Prostate gland (tissue), 2 donors: ENCODE results near the gene CDH16. TPM values are rescaled to one million over a fixed set of nuclear protein-coding genes. Genes with fewer than 3 reads are reported as not detected.
"Not testable (repeated sequence)": the region's sequence is repeated elsewhere in the genome, so short reads cannot be mapped to it uniquely, and the experiment has no call there.

Experiments used
- DNase-seq: peaks from one replicate; pipeline ENCODE4 v3.0.0-alpha.2; 2019; ENCODE audit warnings: low spot score
- H3K27ac ChIP-seq, 2 donors: fragments of 200-600 bp; sonication (generic); 2 replicates each; pipeline ENCODE4 v1.5.1; 2017 to 2019
- H3K27me3 ChIP-seq: fragments of 200-600 bp; sonication (generic); replicated peaks from 2 replicates; pipeline ENCODE4 v1.5.1; 2019; ENCODE audit not compliant: insufficient read depth
- H3K36me3 ChIP-seq, 2 donors: fragments of 200-600 bp; sonication (generic); 1 replicate in 1 of 2; 2 replicates in 1 of 2; pipeline versions ENCODE4 v1.5.1 to v1.8.1; 2017 to 2019
- H3K4me1 ChIP-seq: fragments of 200-600 bp; sonication (generic); replicated peaks from 2 replicates; pipeline ENCODE4 v1.5.1; 2019
- H3K4me3 ChIP-seq, 2 donors: fragments of 200-600 bp; sonication (generic); 2 replicates each; pipeline ENCODE4 v1.5.1; 2017 to 2019
- H3K9me3 ChIP-seq: fragments of 200-600 bp; sonication (generic); 2 replicates; pipeline ENCODE4 v1.5.1; 2017
- POLR2A ChIP-seq: fragments of 450-650 bp; IDR thresholded peaks from one replicate; pipeline ENCODE4 v1.6.1; 2016; ENCODE audit warnings: antibody characterized with exemption, mild to moderate bottlenecking
- POLR2AphosphoS5 ChIP-seq: sonication (generic); formaldehyde crosslinking; IDR thresholded peaks from one replicate; pipeline ENCODE4 v1.6.1; 2017; ENCODE audit warnings: antibody characterized with exemption
- WGBS: methylation state at CpG from one replicate; pipeline ENCODE4 v1.1.5; 2018; 5-methylcytosine and 5-hydroxymethylcytosine counted together
- intact Hi-C: fragments of 100-400 bp; cut with DNase I; formaldehyde crosslinking; loops from one replicate; pipeline ENCODE4 v1.14.2; 2022
- total RNA-seq, 2 donors: library from RNA; depleted of rRNA; stranded (reverse); fragments of >200 nt; gene quantifications; one replicate each; pipeline ENCODE4 v1.1.0, GENCODE V29; 2016
- TF ChIP-seq, protein P1 (sequence below), 4 experiments: fragments of 200-600 bp in 2 of 4; fragments of 450-650 bp in 2 of 4; sonication (generic) in 2 of 4; IDR thresholded peaks; 1 replicate in 3 of 4; 2 replicates in 1 of 4; pipeline ENCODE4 v1.5.1; 2016 to 2019; ENCODE audit warnings: antibody characterized with exemption in 4 of 4, mild to moderate bottlenecking in 2 of 4, moderate library complexity in 2 of 4

CDH16 gene
- total RNA-seq, 2 donors from 2014 or later, result not detected

DNA sequence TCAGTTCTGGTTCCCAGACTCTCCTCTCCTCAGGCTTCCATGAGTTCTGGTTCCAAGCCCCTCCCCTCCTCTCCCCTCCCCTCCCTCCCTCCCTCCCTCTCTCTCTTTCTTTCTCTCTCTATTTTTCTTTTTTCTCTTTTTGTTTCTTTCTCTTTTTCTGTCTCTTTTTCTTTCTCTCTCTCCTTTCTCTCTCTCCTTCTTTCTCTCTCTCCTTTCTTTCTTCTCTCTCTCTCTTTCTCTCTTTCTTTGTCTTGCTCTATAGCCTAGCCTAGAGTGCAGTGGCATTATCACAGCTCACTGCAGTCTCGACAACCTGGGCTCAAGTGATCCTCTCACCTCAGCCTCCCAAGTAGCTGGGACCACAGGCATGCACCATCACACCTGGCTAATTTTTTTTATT is 41.6 kb upstream of the CDH16 start:
- no peak for DNase-seq
- H3K9me3 ChIP-seq, result no peaks in the 10 kb centered on the region
- no peaks in the 10 kb centered on the region for H3K4me1 ChIP-seq
- intact Hi-C loops, result no loop called here
- no peak overlapping the region for H3K27ac ChIP-seq
- no peaks in the 10 kb centered on the region for H3K27me3 ChIP-seq
- 87% methylated on average over 1 of the region's 1 CpG for WGBS
- TF ChIP-seq POLR2AphosphoS5 (no peak), POLR2A (no peak)
- TF ChIP-seq, protein P1, sequence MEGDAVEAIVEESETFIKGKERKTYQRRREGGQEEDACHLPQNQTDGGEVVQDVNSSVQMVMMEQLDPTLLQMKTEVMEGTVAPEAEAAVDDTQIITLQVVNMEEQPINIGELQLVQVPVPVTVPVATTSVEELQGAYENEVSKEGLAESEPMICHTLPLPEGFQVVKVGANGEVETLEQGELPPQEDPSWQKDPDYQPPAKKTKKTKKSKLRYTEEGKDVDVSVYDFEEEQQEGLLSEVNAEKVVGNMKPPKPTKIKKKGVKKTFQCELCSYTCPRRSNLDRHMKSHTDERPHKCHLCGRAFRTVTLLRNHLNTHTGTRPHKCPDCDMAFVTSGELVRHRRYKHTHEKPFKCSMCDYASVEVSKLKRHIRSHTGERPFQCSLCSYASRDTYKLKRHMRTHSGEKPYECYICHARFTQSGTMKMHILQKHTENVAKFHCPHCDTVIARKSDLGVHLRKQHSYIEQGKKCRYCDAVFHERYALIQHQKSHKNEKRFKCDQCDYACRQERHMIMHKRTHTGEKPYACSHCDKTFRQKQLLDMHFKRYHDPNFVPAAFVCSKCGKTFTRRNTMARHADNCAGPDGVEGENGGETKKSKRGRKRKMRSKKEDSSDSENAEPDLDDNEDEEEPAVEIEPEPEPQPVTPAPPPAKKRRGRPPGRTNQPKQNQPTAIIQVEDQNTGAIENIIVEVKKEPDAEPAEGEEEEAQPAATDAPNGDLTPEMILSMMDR (IDR thresholded peaks at IDR 0.05), result no peak
- H3K36me3 ChIP-seq, result no peaks in the 10 kb centered on the region
- no peak overlapping the region for H3K4me3 ChIP-seq

DNA sequence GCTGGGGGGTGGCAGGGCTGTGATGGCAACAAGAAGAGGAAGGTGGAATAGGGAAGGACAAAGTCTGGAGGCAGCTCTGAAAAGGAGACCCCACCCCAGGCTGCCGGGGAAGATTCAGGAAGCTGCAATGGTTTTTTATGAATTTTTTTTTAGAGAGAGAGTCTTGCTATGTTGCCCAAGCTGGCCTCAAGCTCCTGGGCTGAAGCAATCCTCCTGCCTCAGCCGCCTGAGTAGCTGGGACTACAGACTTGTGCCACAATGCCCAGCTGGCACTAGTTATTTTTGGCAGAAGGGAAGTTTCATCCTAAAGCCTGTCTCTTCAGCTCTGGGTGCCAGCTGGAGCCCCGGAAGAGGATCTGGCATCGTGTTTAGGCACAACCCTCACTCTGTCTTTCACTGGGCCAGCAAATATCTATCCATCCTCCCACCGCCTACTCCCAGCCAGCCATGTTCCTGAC is 41.0 kb upstream of the CDH16 start:
- 40% methylated on average over 5 of the region's 5 CpGs for WGBS
- intact Hi-C loops, result no loop called here
- TF ChIP-seq POLR2A, result no peak
- TF ChIP-seq, protein P1 (IDR thresholded peaks at IDR 0.05), result no peak
- TF ChIP-seq POLR2AphosphoS5, result no peak

DNA sequence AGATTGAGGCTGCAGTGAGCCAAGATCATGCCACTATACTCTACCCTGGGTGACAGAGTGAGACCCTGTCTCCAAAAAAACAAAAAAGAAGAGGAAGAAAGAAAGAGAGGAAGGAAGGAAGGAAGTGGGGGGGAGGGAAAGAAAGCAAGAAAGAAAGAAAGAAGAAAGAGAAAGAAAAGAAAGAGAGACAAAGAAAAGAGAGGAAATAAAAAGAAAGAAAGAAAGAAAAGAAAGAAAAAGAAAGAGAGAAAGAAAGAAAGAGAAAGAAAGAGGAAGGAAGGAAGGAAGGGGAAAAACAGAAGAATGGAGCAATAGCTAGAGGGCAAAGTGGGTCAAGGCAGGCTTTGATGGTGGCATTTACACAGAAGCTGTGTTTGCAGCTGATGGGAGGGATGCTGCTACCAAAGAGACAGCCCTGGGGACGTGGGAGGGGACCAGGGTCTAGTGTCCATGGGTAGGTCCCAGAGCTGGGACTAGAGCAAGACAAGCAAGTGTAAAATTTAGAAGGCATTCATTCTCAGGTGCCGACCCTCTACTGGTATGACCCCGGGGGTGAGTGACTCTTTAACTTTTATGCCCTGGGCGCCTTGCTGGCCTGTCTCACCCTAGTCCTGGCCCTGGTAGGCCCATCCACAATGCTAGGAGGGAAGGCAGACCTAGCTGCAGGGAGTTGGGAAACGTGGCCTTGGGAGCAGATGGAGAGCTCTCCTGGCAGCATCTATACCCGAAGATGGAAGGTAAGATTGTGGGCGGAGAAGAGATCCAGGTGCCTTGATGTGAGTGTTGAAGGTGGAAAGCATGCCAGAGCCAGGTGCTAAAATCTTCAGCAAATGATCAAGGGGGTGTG is 40.4 kb upstream of the CDH16 start:
- H3K36me3 ChIP-seq, result no peaks in the 10 kb centered on the region
- no peak for DNase-seq
- no peaks in the 10 kb centered on the region for H3K9me3 ChIP-seq
- H3K27ac ChIP-seq, result no peak overlapping the region
- WGBS, result 77% methylated on average over 7 of the region's 7 CpGs
- no peaks in the 10 kb centered on the region for H3K4me1 ChIP-seq
- intact Hi-C loops, result no loop called here
- H3K4me3 ChIP-seq, result no peak overlapping the region
- no peak for TF ChIP-seq POLR2A
- TF ChIP-seq, protein P1 (IDR thresholded peaks at IDR 0.05), result no peak
- TF ChIP-seq POLR2AphosphoS5, result no peak
- no peaks in the 10 kb centered on the region for H3K27me3 ChIP-seq

More for the DNA sequence above, 41.0 kb upstream of the CDH16 start:
- no peak overlapping the region for H3K4me3 ChIP-seq
- H3K27ac ChIP-seq, result no peak overlapping the region
- DNase-seq, result no peak
- no peaks in the 10 kb centered on the region for H3K9me3 ChIP-seq
- no peaks in the 10 kb centered on the region for H3K4me1 ChIP-seq
- no peaks in the 10 kb centered on the region for H3K36me3 ChIP-seq
- no peaks in the 10 kb centered on the region for H3K27me3 ChIP-seq

DNA sequence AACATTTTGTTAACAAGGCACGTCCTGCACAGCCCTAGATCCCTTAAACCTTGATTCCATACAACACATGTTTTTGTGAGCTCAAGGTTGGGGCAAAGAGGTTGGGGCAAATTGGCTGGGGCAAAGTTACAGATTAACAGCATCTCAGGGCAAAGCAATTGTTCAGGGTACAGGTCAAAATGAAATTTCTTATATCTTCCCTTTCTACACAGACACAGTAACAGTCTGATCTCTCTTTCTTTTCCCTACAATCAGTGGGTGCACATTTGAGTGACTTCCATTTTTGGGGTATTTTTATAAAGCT is 37.4 kb upstream of the CDH16 start:
- WGBS, result 63% methylated on average over 1 of the region's 1 CpG
- H3K9me3 ChIP-seq, H3K27ac ChIP-seq: not testable (repeated sequence)

DNA sequence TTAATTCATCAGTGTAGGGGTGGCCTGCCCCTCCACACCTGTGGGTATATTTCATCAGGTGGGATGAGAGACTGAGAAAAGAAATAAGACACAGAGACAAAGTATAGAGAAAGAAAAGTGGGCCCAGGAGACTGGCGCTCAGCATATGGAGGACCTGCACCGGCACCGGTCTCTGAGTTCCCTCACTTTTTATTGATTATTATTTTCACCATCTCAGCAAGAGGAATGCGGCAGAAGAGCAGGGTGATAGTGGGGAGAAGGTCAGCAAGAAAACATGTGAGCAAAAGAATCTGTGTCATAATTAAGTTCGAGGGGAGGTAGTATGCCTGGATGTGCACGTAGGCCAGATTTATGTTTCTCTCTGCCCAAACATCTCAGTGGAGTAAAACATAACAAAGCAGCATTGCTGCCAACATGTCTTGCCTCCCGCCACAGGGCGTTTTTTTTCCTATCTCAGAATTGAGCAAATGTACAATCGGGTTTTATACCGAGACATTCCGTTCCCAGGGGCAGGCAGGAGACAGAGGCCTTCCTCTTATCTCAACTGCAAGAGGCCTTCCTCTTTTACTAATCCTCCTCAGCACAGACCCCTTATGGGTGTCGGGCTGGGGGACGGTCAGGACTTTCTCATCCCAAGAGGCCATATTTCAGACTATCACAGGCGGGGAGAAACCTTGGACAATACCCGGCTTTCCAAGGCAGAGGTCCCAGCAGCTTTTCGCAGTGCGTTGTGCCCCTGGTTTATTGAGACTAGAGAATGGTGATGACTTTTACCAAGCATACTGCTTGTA is 36.9 kb upstream of the CDH16 start:
- intact Hi-C loops, H3K4me3 ChIP-seq, H3K36me3 ChIP-seq, DNase-seq, H3K9me3 ChIP-seq, H3K27ac ChIP-seq, H3K4me1 ChIP-seq, H3K27me3 ChIP-seq: not testable (repeated sequence)
- WGBS, result 56% methylated on average over 17 of the region's 17 CpGs

More for the DNA sequence above, 37.4 kb upstream of the CDH16 start:
- H3K27me3 ChIP-seq, DNase-seq, H3K4me3 ChIP-seq, H3K4me1 ChIP-seq, H3K36me3 ChIP-seq, intact Hi-C loops: not testable (repeated sequence)
